GM19328 (cell line): ENCODE data around the gene WNK2.

ENCODE experiments used
- ATAC-seq: cut with Tn5 transposase; IDR thresholded peaks from one replicate; pipeline ENCODE4 v1.9.1; 2021; ENCODE audit warnings: mild to moderate bottlenecking, moderate library complexity; ENCODE audit not compliant: unreplicated experiment

WNK2 gene

DNA sequence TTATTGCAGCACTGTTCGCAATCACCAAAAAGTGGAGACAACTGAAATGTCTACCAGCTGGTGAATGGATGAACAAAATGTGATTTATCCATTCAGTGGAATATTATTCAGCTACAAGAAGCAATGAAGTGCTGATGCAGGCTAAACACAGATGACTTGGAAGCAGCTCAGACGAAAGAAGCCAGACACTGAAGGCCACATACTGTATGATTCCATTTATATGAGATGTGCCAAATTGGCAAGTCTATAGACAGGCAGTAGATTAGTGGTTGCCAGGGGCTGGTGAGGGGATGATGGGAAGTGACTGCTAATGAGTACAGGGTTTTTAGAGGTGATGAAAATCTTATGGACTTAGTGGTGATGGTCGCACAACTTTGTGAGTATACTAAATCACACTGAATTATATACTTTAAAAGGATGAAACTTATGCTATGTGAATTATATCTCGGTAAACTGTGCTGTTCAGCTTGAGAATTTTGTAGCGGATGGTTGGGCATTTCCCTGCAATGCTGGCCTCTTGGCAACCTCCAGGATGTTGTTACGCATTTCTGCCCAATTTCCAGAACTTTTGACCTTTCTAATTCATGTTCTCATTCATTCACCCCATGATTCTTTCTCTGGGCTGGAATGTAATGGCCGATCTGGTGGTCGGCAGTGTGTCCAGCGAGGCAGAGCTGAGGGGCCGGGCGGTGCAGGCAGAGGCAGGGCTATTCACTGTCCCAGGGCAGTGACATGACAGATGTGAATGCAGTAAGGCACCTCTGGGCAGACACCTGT lies 22.0 kb upstream of the WNK2 start:
- ATAC-seq: no peak

- no peak for ATAC-seq
Observed at GRCh38 chr9:93164085-93164484, 19.9 kb upstream of the WNK2 start.

- no peak for ATAC-seq
Observed at GRCh38 chr9:93166699-93167098, 17.2 kb upstream of the WNK2 start.

DNA sequence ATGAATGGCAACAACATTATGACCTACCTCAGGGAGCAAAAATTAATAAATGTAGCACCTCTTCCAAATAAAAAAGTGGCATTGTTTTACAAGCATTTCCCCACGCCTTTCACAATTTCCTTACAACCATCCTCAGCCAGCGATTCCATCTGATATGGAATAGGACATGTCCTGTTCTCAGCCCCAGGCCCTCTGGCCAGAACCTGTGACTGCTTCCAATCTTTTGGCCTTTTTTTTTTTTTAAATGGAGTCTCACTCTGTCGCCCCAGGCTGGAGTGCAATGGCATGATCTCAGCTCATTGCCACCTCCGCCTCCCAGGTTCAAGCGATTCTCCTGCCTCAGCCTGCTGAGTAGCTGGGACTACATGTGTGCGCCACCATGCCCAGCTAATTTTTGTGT lies 16.8 kb upstream of the WNK2 start:
- no peak for ATAC-seq

- no peak for ATAC-seq
Observed at GRCh38 chr9:93167838-93168237, 16.1 kb upstream of the WNK2 start.

GRCh38 chr9:93168581-93168980 lies 15.4 kb upstream of the WNK2 start:
- no peak for ATAC-seq

GRCh38 chr9:93169444-93169843 lies 14.5 kb upstream of the WNK2 start:
- no peak for ATAC-seq

DNA sequence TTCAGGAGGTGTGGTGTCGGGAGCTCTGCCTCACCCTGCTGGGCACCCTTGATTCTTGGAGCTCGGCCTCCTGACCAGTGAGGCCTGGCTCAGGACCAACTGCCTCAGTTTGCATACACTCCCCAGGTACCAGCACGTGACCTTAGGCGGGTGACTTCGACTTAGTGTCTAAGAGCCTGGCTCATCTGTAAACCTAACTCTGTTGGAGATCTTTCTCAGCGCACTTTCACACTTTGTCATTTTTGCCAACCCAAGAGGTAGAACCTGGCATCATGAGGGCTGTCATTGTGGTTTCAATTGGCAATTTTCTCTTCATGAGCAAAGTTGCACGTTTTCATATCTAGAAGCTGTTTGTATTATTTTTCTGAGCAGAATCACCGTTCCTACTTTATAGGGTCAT lies 13.4 kb upstream of the WNK2 start:
- no peak for ATAC-seq

DNA sequence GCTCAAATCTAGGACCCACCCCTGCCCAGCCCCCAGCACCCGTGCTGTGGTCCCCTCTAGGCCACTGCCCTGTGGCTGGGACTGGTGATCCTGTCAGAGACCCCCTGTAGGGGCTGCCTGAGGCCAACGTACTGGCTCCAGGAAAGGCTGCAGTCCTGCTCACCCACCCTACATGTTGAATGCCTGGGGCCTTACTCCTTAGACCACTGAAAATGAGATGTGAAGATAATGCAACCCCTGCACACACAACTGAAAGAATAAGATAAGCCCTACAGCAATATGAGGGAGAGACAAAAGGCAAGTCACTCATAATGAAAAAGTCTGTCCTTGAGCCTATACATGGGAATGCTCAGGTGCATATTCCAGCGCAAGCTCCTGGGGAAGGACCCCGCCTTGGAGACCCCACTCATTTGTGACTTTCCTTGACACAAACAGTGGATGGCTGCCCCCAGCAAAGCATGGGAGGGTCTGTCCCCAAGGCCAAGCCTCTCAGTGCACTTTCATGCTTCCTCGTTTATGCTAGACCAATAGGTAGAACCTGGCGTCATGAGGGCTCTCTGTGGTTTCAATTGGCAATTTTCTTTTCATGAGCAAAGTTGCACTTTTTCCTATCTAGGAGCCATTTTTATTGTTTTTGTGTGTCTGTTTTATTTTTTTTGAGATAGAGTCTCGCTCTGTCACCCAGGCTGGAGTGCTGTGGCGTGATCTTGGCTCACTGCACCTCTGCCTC lies 12.5 kb upstream of the WNK2 start:
- no peak for ATAC-seq

- ATAC-seq: no peak
Observed at GRCh38 chr9:93172666-93173364, 11.1 kb upstream of the WNK2 start.

DNA sequence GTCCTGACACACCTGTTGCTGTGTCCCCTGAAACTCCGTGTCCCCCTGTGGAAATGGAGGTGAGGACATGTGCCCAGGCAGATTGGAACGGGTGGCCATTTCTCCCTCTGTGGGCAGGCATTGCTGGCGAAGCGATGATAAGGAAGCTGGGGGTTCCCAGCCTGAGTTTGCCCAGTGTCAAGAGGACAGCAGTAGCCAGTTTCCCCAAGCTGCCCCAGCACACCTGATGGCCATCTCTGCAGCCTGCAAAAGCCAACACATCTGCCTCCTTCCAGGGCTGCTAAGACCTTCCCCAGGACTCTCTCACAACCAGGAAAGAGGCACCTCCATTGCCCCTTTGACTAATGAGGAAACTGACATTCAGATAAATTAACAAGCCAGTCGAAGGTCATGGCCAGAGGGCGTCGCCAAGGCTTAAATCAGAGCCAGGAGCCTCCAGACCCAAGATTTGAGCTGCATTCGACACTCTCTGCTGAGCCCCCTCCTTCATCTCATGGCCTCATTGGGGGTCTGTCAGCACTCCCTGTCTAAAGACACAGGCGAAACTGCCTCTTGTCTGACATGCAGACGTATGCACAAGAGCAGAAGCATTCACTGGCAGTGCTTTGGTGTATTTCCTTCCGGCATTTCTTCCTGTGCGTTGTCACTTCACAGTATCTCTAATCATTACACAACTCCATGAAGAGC lies 10.4 kb upstream of the WNK2 start:
- ATAC-seq: no peak

DNA sequence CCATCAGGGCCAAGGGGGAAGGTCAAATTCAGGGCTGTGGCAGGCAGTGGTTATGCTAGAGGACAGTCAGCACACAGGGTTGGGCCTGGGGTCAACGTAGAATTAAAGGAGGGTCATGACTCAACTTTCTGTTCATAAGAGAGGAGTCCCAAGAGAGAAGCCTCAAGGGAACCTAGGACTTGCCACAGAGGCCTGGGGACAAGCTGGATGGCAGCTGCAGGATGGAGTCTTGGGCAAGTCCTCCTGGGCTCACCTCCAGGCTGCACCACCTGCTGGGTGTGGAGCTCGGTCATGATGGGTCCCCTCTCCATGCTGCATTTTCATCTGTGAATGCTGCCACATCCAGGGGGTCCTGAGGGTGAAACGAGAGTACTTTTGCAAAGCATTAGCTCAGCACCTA lies 9.0 kb upstream of the WNK2 start:
- no peak for ATAC-seq

DNA sequence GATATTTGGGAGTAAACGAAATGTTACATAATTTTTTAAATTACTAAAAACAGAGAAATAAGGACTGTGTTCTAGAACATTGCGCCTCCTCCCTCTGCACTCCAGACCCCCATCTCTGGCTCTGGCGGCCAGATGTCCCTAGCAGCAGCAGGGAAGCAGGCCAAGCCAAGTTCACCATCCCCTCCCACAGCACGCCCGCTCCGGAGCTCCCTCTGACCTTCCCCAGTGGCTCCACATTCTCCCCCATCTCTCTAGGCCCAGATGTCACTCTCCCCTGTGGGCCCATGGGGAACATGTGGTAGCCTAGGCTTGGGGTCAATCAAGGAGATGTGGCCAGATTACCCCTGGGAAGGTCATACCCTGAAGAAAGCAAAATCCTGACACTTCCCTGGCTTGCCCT lies 6.3 kb upstream of the WNK2 start:
- no peak for ATAC-seq

DNA sequence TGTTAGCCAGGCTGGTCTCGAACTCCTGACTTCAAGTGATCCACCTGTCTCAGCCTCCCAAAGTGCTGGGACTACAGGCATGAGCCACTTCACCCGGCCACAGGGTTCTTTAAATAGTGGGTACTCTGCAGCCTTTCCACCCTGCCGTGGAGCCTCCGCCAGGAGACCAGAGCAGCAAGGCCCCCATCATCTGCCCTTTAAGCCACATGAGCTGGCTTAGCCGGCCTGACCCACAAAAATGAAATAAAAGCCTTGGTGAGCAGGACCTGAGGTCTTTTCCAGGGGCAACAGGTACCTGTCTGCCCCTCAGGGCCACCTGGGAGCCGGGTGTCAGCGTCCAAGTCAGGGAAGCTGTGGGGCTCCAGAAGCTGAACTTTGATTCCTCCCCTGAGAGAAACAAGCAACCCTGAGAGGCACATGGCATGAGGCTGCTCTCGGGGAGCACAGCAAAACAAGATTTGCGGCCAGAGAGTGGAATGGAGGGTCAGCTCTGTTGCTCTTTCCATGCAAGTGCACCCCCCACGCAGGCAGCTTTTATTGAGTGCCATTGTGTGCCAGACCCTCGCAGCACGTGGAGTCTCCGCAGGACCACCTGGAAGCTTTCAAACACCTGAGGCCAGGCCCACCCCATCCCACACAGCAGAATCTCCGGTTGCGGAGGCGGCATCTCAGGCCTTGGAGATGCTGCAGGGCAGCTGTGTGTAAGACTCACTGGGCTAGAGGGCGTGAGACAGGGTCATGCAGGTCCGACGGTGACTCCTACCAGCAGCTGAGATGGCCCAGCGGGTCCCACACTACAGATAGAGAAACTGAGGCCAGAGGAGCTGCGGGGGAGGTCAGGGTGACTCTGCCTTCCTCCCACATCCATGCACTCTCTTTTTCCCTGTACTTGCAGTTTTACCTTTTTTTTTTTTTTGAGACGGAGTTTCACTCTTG lies 4.8 kb upstream of the WNK2 start:
- ATAC-seq: no peak

DNA sequence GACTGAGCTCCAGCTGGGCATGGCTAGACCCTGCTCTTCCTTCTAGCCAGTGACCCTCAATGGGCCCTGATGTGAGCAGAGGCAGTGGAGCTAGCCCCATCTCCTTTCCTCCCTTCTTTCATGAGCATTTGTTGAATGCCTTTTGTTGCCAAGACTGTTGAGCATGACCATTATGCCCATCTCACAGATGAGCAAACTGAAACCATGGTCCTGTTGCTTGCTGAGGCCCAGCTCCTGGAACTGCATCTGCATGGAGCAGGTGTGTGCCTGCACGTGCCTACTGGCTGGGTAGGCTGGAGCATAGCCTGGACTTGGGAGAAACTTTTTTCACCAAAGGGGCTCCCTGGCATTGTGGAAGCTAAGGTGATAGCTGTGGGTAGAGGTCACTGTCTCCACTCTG lies 3.0 kb upstream of the WNK2 start:
- ATAC-seq: no peak

DNA sequence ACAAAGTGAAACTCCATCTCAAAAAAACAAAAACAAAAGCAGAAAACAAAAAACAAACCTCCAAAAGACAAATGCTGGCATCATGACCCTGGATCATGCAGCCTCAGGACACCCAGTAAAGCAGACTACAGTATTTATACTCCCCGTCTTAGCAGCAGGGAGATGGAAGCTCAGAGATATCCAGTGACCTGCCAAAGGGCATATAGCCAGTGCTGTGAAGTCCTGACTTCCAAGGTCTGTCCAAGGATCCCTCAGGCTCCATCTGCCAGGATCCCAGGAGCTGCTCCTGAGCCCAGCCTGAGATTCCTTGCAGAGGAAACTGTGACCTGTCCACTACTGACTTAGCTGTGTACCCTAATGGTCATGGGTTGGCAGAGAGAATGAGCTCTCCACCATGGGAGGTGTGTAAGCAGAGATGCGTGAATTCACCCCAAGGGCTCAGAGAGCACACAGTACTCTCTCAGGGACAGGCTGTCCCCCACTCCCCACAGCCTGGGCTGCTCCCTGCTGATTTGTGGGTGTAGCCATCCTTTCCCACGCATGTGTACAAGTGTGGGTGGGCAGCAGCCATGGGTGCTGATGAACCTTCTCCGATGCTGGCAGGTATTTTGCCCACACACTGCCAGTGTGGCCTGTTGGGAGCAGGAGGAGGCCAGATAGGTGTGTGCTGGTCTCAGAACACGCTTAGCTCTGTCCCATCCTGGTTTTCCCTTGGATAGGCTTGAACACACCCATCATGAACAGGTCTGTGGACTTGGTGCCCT lies 2.1 kb upstream of the WNK2 start:
- ATAC-seq: no peak

- ATAC-seq: no peak
Observed at GRCh38 chr9:93182572-93182971, 1.4 kb upstream of the WNK2 start.

DNA sequence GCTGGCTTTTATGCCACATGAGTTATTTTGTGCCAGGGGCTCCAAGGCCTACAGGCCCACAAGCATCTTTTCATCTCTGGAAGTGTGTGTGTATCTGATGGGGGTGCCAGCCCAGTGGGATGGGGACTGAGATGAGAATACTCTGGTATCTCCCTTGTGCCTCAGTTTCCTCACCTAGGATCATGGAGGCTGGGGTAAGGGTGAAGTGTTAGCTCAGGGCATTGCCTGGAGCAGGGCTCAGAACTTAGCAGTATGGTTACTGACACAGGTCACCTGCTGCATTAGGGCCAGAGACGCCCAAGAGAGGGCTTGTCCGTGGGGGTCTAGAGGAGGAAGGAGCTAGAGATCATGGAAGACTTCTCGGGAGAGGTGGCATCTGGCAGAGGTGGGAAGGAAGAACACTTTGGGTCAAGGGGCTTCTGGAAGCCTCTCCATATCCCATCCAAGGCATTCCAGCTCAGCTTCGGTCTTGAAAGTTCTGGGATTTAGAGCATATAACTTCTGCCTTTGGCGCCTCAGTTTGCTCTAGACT lies 742 bp upstream of the WNK2 start:
- ATAC-seq: no peak
